ENCODE data around the gene FRMD3.
A peak's percentile ranks its signal among the peaks of the same experiment; 100 is the strongest.

The FRMD3 gene

DNA sequence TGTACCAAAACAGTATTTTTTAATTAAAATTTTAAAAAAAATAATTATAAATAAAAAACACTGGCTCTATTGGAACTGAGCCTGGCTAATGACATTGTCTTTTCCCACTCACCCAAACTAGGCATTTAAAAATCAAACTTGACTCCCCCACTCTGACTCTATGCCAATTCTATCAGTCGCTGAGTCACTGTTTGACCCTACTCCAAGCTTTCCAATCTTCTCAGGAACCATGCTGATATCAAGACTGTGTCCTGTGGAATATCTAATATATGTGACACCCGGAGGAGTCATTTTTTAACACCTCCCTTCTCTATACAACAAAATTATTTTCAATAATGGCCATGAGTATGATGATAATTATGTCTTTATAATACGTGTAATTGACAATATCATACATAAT, 303.7 kb downstream of the FRMD3 start:
- no peak for DNase-seq (ENCODE audit: low read depth)

GRCh38 chr9:83233647-83234046, 304.6 kb downstream of the FRMD3 start:
- DNase-seq (ENCODE audit: low read depth): no peak

DNA sequence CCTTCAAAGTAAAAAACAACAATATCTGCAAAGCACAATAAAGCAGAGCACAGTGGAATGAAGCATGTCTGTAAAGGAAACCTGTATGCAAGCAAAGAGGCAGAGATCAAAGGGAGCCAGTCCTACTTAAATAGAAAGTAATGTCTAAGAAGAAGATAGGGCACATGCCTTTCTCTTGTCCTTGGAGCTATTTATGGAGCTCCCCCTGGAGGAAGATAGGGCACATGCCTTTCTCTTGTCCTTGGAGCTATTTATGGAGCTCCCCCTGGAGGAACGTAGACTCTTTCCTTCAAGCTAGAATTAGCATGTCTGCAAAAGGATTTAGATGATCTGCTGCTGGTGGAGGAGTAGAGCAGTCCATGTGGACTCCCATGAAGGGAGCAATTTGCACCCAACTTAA, 307.2 kb downstream of the FRMD3 start:
- no peak for DNase-seq (ENCODE audit: low read depth)

DNA sequence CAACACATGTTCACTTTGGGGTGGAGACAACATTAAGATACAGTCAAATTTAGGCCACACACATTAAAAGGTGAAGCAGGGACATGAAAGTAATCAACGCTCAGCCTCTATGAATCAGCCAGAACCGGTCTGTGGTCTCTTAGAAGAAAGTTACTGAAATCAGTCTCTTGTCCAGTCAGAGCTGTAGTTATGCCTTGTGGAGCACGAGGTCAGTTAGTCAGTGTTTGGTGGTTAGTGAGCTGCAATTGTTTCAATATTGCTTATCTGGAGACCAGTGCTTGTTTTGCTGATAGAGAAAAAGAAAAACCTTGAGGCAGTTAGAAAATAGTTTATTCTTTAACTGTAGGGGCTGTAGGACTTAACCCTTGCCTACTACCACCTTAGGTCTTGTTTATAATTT, 317.5 kb downstream of the FRMD3 start:
- DNase-seq (ENCODE audit: low read depth): peak; percentile 16

- no peak for DNase-seq (ENCODE audit: low read depth)
Measured at GRCh38 chr9:83219924-83220438, 318.2 kb downstream of the FRMD3 start.

DNA sequence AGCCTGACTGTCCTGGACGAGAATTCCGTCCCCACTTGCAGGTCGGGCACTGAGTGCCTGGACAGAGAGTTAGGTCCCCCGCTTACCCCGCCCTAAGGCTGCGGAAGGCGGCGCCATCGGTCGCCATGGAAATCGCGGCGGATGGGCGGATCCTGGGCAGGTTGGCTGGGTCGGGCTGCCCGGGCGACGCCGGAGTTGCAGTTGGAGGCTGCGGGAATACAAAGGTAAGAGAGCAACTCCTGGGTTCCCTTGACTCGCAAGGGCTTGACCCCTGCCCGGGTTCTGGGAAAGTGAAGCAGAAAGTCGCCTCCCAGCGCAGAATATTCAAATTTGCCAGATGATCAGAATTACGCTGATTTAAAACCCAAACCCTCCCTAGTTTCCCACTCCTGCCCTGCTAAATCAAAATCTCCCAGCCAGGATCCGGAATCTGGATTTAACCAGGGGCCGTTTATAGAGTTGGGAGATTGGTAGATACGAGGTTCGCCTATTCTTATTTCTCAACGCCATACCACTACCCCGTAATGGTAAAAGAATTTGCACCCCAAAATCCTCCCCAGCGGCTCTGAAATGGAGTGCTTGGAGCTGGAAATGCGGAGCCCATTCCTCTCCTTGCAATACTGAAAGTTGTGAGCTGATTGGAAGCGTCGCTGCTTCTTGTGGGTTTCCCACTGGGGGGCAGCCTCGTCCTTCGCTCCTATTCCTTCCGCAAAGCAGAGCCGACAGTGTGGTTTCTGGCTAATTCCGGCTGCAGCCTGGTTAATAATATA, 318.9 kb downstream of the FRMD3 start:
- DNase-seq (ENCODE audit: low read depth): peak; percentile 64

GRCh38 chr9:83218411-83219090, 319.6 kb downstream of the FRMD3 start:
- no peak for DNase-seq (ENCODE audit: low read depth)

DNA sequence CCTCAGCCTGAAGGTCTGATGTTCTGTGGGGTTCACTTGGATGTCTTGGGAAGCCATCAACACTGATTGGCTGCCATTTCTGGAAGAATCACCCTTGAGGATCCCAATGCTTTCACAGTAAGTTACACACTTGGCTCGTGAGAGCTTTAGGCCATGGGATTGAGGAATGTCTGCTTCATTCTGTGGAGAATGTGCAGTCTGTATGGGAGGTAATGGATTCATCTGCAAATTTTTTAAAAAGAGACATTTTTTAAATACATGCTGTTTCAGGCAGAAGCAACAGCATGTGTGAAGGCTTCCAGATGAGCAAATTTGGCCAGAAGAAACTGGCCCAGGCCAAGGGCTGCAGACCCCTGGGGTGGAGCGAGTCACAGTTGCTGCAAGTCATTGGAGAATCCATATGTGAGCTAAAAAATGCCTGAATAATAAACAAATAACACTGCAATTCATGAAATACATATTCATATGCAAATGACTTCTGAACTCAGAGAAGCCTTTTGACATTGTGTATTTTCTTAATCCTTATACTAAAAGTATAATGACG, 328.9 kb downstream of the FRMD3 start:
- no peak for DNase-seq (ENCODE audit: low read depth)

- DNase-seq (ENCODE audit: low read depth): no peak
Measured at GRCh38 chr9:83208065-83208850, 329.9 kb downstream of the FRMD3 start.

- DNase-seq (ENCODE audit: low read depth): no peak
Measured at GRCh38 chr9:83204047-83204446, 334.2 kb downstream of the FRMD3 start.

DNA sequence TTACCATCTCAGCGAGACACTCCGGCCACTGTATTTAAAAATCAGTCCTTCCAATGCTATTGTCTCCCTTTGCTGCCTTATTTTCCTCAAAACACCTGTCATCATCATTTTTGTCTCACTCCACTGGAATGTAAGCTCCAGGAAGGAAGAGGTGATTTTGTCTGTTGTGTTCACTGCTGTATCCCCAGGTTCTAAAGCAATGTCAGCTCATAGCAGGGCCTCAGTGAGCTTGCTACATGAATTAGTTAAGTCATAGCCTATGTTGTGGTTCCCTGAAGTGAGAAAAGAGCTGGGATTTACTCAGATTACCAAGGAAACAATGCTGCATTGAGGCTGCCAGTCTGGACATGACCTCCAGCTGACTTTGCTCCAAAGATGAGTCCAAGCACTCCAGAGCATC, 337.7 kb downstream of the FRMD3 start:
- DNase-seq (ENCODE audit: low read depth): no peak

- no peak for DNase-seq (ENCODE audit: low read depth)
Measured at GRCh38 chr9:83199832-83200231, 338.4 kb downstream of the FRMD3 start.

GRCh38 chr9:83199240-83199639, 339.0 kb downstream of the FRMD3 start:
- DNase-seq (ENCODE audit: low read depth): peak; percentile 53

DNA sequence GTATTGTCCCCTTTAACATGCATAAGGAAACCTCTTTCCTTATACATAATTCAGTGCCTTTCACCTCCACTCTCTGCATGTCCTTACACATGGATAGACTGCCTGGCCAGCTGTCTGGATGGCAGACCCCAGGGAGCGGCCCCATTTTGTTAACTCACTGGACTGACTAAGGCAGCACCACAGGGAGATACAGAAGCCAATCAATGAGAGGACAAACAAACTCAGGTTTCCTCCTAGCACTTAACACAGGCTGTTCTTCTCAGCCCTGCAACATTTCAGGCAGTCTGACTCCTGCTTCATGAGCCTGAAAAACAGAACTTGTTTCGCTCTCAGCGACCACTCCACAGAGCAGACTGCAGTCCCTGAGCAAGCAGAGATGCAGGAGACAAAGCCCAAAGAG, 339.8 kb downstream of the FRMD3 start:
- DNase-seq (ENCODE audit: low read depth): no peak

GRCh38 chr9:83197591-83197990, 340.6 kb downstream of the FRMD3 start:
- DNase-seq (ENCODE audit: low read depth): no peak

DNA sequence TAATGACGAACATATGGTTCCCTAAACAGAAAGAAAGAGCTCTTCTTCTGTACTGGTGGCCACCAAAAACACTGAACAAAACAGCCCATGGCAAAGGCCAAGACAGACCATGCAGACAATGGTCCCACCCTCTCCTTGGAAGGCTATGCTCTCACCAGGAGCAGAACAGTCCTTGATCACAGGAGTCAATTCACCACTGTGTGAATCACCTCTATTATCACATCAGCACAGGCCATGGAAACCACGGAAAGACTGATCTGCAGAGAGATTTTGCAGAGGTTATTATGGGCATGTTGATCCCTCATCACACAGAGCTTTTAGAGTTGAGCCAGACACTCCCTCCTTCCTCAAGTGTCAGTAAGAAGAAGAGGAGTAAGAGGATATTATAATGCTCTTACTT, 341.3 kb downstream of the FRMD3 start:
- no peak for DNase-seq (ENCODE audit: low read depth)

Measured in fibroblast of gingiva (primary cell).